HL-60/S4 treated with retinoic acid at 250 ng/mL for 4 days and 3 days (cell line): Measurements from ENCODE around the gene PANX3.
"Not testable (repeated sequence)": the region's sequence is repeated elsewhere in the genome, so short reads cannot be mapped to it uniquely, and the experiment has no call there.

Experiments
- in situ Hi-C: fragments of 300-500 bp; cut with MboI; formaldehyde crosslinking; loops from 2 replicates; pipeline ENCODE4 v1.7.0; 2022; ENCODE audit warnings: low sequenced_read_pairs

Gene PANX3, protein sequence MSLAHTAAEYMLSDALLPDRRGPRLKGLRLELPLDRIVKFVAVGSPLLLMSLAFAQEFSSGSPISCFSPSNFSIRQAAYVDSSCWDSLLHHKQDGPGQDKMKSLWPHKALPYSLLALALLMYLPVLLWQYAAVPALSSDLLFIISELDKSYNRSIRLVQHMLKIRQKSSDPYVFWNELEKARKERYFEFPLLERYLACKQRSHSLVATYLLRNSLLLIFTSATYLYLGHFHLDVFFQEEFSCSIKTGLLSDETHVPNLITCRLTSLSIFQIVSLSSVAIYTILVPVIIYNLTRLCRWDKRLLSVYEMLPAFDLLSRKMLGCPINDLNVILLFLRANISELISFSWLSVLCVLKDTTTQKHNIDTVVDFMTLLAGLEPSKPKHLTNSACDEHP

DNA sequence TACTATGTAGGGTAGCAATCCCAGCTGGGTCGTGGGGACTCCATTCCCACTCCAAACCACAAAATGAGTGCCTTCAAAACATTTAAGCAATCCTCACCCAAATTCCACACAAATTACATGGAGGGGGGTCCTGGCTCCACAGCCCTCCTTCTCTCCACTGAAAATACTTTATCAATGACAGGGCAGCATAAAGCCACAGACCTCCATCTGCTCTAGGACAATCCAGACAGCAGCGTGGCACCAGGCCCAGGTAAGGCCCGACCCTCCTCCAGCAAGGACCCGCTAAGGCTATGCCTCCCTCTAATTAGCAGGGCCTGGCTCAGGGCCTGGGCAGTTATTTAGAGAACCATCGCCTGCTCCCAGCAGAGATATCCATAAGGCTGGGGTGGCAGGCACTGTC lies at the start of gene PANX3:
PANX3 (plus strand) TSS at position 365 of the 400 bp plus-strand sequence. CDS start 129 bp downstream, outside the sequence.
- in situ Hi-C loops = no loop called here

- in situ Hi-C loops = loop anchor here (10.0 kb wide), 1 partner anchor 155 kb away; no protein-coding TSS in a partner anchor
These were observed 41.5 kb upstream of the PANX3 start, which contains the start of gene OR8A1 for GRCh38 chr11:124569697-124570096. Gene OR8A1 (plus strand): TSS chr11:124569997. CDS start chr11:124570120, 123 bp downstream.

GRCh38 chr11:124570160-124570559 lies 41.1 kb upstream of the PANX3 start:
- in situ Hi-C loops = loop anchor here (10.0 kb wide), 1 partner anchor 155 kb away; no protein-coding TSS in a partner anchor

GRCh38 chr11:124577716-124578427 lies 33.4 kb upstream of the PANX3 start:
- in situ Hi-C loops = loop anchor here (10.0 kb wide), 1 partner anchor 163 kb away; no protein-coding TSS in a partner anchor

GRCh38 chr11:124578761-124579160 lies 32.5 kb upstream of the PANX3 start:
- in situ Hi-C loops = loop anchor here (10.0 kb wide), 1 partner anchor 164 kb away; no protein-coding TSS in a partner anchor

DNA sequence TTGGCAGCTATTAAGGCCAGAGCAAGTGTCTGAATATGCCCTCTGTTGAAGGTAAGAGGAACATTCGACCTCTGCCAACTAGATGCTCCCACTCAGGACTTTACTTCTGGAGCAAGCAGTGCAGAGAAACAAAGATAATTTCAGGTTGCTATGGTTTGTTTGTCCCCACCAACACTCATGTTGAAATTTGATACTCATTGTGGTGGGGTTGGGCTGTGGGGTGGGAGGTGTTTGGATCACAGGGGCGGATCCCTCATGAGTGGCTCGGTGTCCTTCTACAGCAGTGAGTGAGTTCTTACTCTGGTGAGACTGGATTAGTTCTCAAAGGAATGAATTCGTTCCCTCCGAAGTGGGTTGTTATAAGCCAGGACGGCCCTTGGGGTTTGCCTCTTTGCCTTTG lies 29.4 kb upstream of the PANX3 start:
- in situ Hi-C loops = no loop called here

DNA sequence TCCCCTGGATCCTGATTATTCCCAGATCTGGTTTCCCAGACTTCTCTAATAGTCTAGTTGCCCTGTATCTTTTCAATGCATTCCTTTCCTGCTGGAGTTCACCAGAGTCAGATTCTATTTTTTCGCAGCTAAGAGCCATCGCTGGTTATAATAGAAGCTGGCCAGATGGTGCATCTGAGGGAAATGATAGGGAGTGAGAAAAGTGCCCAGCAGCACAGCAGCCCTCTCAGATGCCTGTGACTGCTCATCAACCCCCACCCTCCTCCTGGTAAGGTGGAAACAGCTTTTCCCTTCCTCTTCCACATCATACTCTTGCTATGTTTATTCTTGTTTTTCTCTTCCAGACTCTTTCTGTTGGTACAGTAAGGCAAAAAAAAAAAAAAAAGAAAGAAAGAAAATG lies 28.7 kb upstream of the PANX3 start:
- in situ Hi-C loops = no loop called here

- in situ Hi-C loops = no loop called here
These were observed 27.4 kb upstream of the PANX3 start for GRCh38 chr11:124583781-124584180.

DNA sequence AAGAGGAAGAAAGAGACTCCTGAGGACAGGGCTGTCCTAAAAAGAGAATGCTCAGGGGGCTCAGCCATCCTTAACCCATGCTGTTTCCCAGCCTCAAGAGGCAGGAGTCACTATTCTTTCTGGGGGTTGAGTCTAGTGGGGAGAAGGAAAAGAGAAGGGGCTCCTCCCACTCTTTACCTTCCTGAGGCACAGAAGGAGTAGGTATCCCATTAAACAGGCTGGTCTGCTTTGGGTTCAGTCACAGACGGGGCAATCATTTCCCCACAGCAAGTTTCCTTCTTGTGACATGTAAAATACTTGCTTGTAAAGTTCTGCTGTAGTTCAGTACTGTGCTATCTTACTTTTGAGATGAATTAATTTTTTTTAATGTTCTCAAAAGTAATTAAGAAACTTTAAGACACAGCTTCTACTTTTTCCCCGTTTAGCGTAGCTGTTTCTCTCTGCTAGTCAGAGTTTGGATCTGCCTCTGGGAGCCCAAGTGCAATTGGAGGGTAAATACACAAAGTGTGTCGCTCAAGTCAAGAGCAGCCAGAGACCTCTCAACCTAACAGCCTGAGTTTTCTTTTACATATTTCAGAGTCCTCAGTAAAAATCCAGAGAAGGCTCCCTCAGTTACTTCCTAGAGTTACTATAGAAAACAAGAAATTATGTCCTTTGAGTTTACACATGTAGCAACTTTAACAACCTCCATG lies 26.4 kb upstream of the PANX3 start:
- in situ Hi-C loops = no loop called here

DNA sequence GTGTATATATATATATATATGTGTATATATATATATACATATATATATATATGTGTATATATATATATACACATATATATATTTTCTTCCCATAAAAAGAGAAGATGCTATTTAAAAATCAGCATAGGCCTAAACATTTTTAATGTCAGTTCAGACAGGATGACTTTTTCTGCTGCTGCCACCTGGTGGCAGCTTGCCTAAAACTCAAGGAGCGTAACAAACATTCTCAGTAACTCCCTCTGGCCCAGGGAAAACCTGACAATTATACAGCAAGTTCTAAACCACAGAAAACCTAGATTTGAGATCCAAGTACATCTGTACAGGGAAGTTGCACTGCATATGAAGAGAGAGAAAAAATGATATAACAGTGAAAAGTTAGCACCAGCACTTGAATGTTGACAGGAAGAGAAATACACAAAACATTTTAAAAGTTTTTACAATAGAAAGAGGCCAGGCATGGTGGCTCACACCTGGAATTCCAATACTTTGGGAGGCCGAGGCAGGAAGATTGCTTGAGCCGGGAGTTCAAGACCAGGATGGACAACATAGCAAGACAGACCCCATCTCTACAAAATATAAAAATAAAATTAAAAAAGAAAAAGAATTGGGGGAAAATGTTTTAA lies 24.9 kb upstream of the PANX3 start:
- in situ Hi-C loops = no loop called here

- in situ Hi-C loops = no loop called here
These were observed 19.8 kb upstream of the PANX3 start for GRCh38 chr11:124591430-124591829.

GRCh38 chr11:124592627-124593026 lies 18.6 kb upstream of the PANX3 start:
- in situ Hi-C loops = no loop called here

- in situ Hi-C loops = no loop called here
These were observed 15.9 kb upstream of the PANX3 start for GRCh38 chr11:124595302-124595701.

- in situ Hi-C loops = no loop called here
These were observed 13.6 kb upstream of the PANX3 start for GRCh38 chr11:124597626-124598025.

DNA sequence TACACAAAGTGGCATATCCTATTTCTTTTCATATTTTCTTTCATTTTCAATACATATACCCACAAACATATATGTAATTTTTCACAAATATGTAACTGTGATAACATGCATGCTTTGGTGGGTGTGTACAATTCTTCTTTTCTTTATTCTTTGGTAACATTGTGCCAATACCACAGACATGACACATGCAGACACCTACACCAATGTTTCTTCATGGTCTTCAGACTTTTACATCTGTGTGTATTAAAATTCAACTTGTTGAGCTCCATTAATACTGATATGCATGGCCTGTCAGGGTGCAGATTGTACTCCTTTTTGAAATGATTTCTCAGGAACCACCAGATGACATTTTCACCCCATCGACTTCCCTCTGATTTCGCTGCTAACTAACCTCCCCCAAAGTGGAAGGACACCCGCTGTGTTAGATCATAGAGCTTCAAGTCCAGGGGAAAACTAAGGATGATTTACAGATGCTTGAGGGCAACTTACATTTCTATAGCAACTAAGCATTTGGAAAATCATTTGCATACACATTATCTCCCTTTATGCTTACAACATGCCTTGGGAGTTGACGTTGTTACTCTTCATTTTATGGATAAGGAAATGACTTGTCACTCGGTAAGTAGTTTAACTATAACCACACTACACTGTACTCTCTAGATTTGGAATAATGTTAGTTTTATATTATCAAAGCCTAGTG lies 10.5 kb upstream of the PANX3 start:
- in situ Hi-C loops = no loop called here

- in situ Hi-C loops = no loop called here
These were observed 9.0 kb upstream of the PANX3 start for GRCh38 chr11:124602193-124602592.

- in situ Hi-C loops = not testable (repeated sequence)
These were observed 8.5 kb upstream of the PANX3 start for GRCh38 chr11:124602723-124603122.

- in situ Hi-C loops = no loop called here
These were observed 5.5 kb upstream of the PANX3 start for GRCh38 chr11:124605719-124606118.

- in situ Hi-C loops = no loop called here
These were observed 3.1 kb upstream of the PANX3 start for GRCh38 chr11:124608147-124608546.

GRCh38 chr11:124610295-124610694 lies 933 bp upstream of the PANX3 start:
- in situ Hi-C loops = no loop called here
